Hepatocyte (in vitro differentiated cells): Measurements from ENCODE around the gene MAP4K2.

Source experiments
- CTCF ChIP-seq: fragments of 200-600 bp; sonication (generic); IDR thresholded peaks from 2 replicates; pipeline ENCODE4 v1.5.1; 2016; ENCODE audit warnings: antibody characterized with exemption, mild to moderate bottlenecking; ENCODE audit not compliant: poor library complexity
- EZH2 ChIP-seq: fragments of 200-600 bp; sonication (generic); IDR thresholded peaks from 2 replicates; pipeline ENCODE4 v1.6.1; 2016; ENCODE audit warnings: antibody characterized with exemption, mild to moderate bottlenecking, borderline replicate concordance
- EZH2phosphoT487 ChIP-seq: fragments of 200-600 bp; sonication (generic); IDR thresholded peaks from one replicate; pipeline ENCODE4 v1.6.1; 2018; ENCODE audit warnings: antibody characterized with exemption, mild to moderate bottlenecking, low read depth, moderate library complexity; ENCODE audit not compliant: unreplicated experiment, severe bottlenecking

GRCh38 chr11:64843686-64844329 lies 40.8 kb upstream of the MAP4K2 start:
- TF ChIP-seq CTCF, result no peak
- no peak for TF ChIP-seq EZH2phosphoT487
- TF ChIP-seq EZH2, result no peak
